T47D (cell line): ENCODE measurements around the gene RNF141.

Experiments used
- DNase-seq, 2 experiments: peaks; one replicate each; pipeline versions ENCODE4 v3.0.0 to v3.0.0-alpha.2; 2011 to 2012; ENCODE audit warnings: low read depth in 1 of 2, low spot score in 1 of 2
- JUND ChIP-seq: IDR thresholded peaks from 2 replicates; pipeline ENCODE4 v1.6.1; 2012; ENCODE audit warnings: low read depth
- in situ Hi-C: cut with HindIII; loops from 2 replicates; pipeline ENCODE4 v1.10.0; 2016; ENCODE audit warnings: low sequenced_read_pairs, low pct_unique_long_range_greater_than_20kb

The RNF141 gene

GRCh38 chr11:10505278-10506007 lies 35.5 kb downstream of the RNF141 start:
- in situ Hi-C loops, result no loop called here
- DNase-seq, result no peak
- no peak for TF ChIP-seq JUND

DNA sequence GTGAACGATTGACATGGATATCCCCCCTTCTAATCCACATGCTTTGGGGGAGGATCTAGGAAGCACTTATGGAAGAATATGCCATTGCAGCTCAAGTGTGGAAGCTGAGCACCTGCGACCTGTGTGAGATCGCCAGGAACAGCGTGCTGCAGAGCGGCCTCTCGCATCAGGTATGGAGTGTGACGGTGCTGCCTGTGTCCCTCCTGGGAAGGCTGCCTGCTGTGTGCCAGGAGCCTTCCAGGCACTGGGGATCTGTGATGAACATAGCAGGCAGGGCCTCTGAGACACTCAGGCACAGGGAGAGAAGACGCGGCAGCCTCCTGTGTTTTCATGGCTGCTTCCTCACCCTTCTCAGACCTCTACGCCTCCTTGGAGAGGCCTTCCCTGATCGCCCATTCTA lies 36.5 kb downstream of the RNF141 start:
- TF ChIP-seq JUND, result no peak
- DNase-seq, result no peak
- in situ Hi-C loops, result no loop called here

GRCh38 chr11:10503777-10504480 lies 37.1 kb downstream of the RNF141 start:
- DNase-seq, result no peak
- no peak for TF ChIP-seq JUND
- in situ Hi-C loops, result no loop called here

DNA sequence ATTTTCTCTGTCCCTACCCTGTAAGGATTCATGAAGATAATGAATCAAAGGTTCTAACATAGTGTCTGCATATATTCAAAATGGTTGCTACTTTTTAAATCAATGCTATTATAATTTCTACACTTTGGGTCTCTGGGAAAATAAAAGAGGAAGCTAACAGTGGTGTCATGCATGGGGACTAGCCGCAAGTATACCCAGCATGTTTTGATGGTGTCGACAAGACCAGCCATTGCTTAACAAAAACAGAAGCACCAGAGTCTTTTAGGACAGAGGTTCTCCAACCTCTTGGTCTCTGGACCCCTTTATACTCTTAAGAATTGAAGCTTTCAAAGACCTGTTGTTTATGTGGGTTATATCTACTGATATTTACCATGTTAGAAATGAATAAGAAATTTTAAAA lies 37.8 kb downstream of the RNF141 start:
- TF ChIP-seq JUND, result no peak
- in situ Hi-C loops, result no loop called here
- DNase-seq, result no peak

- DNase-seq, result no peak
- in situ Hi-C loops, result no loop called here
- TF ChIP-seq JUND, result no peak
Measured at GRCh38 chr11:10502770-10503169, 38.2 kb downstream of the RNF141 start.

GRCh38 chr11:10502065-10502680 lies 38.8 kb downstream of the RNF141 start:
- TF ChIP-seq JUND, result no peak
- no peak for DNase-seq
- in situ Hi-C loops, result no loop called here

- no peak for TF ChIP-seq JUND
- in situ Hi-C loops, result no loop called here
- no peak for DNase-seq
Measured at GRCh38 chr11:10500757-10501684, 40.0 kb downstream of the RNF141 start.

- in situ Hi-C loops, result no loop called here
- no peak for TF ChIP-seq JUND
- DNase-seq, result no peak
Measured at GRCh38 chr11:10499874-10500601, 40.9 kb downstream of the RNF141 start.

DNA sequence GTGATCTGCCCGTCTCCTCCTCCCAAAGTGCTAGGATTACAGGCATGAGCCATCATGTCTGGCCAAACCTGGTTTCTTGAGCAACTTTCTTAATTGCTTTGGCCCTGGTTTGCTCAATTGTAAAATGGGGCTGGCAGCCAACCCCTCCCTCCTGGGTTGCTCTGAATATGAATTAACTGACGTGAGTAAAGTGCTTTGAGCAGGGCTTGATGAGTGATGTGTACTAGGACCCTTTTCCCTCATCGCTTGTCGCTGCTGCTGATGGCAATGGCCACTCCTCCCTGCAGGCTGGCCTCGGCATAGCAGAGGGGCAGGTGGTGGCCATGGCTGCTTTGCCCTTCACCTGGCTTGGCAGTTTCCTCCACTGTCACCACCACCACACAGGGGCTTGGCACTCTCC lies 41.5 kb downstream of the RNF141 start:
- DNase-seq, result no peak
- TF ChIP-seq JUND, result no peak
- in situ Hi-C loops, result no loop called here

- in situ Hi-C loops, result no loop called here
- DNase-seq, result no peak
- no peak for TF ChIP-seq JUND
Measured at GRCh38 chr11:10498426-10499250, 42.3 kb downstream of the RNF141 start.

DNA sequence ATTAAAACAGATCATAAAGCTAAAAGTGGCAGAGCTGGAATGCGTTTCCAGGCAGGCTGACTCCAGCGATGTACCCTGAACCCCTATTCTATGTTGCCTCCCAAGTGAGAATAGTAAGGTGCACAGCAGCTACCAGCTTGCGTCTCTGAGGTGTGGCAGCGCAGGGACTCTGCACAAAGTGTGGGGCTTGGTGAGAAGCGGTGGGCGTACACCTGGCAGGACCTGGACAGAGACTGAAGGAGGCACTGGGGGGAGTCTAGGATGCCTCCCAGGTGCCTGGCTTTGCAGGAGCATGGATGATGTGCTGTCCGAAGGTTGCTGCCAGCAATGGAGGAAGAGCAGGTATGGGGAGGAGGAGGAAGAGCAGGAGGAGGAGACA lies 43.0 kb downstream of the RNF141 start:
- DNase-seq, result no peak
- no peak for TF ChIP-seq JUND
- in situ Hi-C loops, result no loop called here
